Breast epithelium (tissue), 3 donors: Measurements from ENCODE around the gene EBF3.

Experiments
- POLR2A ChIP-seq: fragments of 450-650 bp; IDR thresholded peaks from one replicate; pipeline ENCODE4 v1.6.1; 2016; ENCODE audit warnings: antibody characterized with exemption, mild to moderate bottlenecking, moderate library complexity
- POLR2AphosphoS5 ChIP-seq, 3 donors: sonication (generic); formaldehyde crosslinking; IDR thresholded peaks; one replicate each; pipeline ENCODE4 v1.6.1; 2017; ENCODE audit warnings: antibody characterized with exemption in 3 of 3
- TF ChIP-seq, protein P1 (sequence below), 3 donors: fragments of 450-650 bp; IDR thresholded peaks; one replicate each; pipeline ENCODE4 v1.5.1; 2016 to 2017; ENCODE audit warnings: antibody characterized with exemption in 3 of 3, mild to moderate bottlenecking in 3 of 3, moderate library complexity in 3 of 3

DNA sequence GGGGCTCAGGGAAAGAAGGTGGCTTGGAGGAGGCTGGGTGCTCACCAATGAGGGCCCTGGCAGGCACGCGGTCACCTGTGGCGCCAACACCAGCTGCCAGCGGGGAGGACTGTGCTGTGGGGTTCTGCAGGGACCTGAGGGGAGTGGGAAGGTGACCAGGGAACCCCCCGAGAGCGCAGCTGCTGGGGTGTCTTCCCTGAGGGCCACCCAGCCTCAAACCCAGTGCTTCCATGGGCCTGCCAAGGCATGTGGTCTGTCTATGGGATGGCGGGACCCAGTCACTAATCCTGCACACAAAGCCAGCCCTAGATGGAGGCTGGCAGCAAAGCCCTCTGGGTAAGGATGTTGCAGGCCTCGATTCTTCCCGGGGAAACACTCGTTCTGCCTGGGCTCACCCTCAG lies 117.1 kb downstream of the EBF3 start:
- TF ChIP-seq, protein P1, sequence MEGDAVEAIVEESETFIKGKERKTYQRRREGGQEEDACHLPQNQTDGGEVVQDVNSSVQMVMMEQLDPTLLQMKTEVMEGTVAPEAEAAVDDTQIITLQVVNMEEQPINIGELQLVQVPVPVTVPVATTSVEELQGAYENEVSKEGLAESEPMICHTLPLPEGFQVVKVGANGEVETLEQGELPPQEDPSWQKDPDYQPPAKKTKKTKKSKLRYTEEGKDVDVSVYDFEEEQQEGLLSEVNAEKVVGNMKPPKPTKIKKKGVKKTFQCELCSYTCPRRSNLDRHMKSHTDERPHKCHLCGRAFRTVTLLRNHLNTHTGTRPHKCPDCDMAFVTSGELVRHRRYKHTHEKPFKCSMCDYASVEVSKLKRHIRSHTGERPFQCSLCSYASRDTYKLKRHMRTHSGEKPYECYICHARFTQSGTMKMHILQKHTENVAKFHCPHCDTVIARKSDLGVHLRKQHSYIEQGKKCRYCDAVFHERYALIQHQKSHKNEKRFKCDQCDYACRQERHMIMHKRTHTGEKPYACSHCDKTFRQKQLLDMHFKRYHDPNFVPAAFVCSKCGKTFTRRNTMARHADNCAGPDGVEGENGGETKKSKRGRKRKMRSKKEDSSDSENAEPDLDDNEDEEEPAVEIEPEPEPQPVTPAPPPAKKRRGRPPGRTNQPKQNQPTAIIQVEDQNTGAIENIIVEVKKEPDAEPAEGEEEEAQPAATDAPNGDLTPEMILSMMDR (IDR thresholded peaks at IDR 0.05) = no peak
- TF ChIP-seq POLR2A (no peak), POLR2AphosphoS5 (IDR thresholded peaks at IDR 0.05) (no peak)
